Measurements from ENCODE around the gene KLHL29. TPM values are rescaled to one million over a fixed set of nuclear protein-coding genes. Genes with fewer than 3 reads are reported as not detected.

Gene KLHL29
- total RNA-seq, 2 donors from 2014 or later, result 1.0 to 2.4 TPM

- H3K36me3 ChIP-seq (ENCODE audit: control insufficient read depth, insufficient read depth, low read length), result no peaks in the 10 kb centered on the region
- no peaks in the 10 kb centered on the region for H3K27me3 ChIP-seq (ENCODE audit: control insufficient read depth, insufficient read depth, low read length, poor library complexity, severe bottlenecking)
- Mint-ChIP-seq H3K36me3 (ENCODE audit: low read depth) (no peaks in the 10 kb centered on the region), H3K27ac (no peak overlapping the region), H3K4me3 (no peak overlapping the region), H3K4me1 (no peaks in the 10 kb centered on the region), H3K27me3 (ENCODE audit: insufficient read depth) (peaks cover 5% of the 10 kb centered on the region), H3K9me3 (no peaks in the 10 kb centered on the region)
- H3K9ac ChIP-seq (ENCODE audit: extremely low read depth, low read length, poor library complexity, severe bottlenecking), result no peak overlapping the region
- no peak for TF ChIP-seq CTCF (conservative IDR thresholded peaks at IDR 0.05)
- no peak overlapping the region for H3K4me3 ChIP-seq (ENCODE audit: low read length)
- no peaks in the 10 kb centered on the region for H3K9me3 ChIP-seq (ENCODE audit: control insufficient read depth, low read length)
- WGBS, 2 experiments (ENCODE audit: insufficient coverage in 1 of 2, insufficient read length in 1 of 2), result 93 to 100% methylated on average over 1 to 2 of the region's 2 CpGs
- no peaks in the 10 kb centered on the region for H3K4me1 ChIP-seq (ENCODE audit: control insufficient read depth, insufficient read depth, low read length)
- H3K27ac ChIP-seq (ENCODE audit: low read depth, low read length), result no peak overlapping the region
- DNase-seq, result no peak
Measured at GRCh38 chr2:23660237-23660636, 275.3 kb downstream of the KLHL29 start.

GRCh38 chr2:23661276-23662050, 276.5 kb downstream of the KLHL29 start:
- no peaks in the 10 kb centered on the region for H3K4me1 Mint-ChIP-seq
- Histone ChIP-seq H3K36me3 (ENCODE audit: control insufficient read depth, insufficient read depth, low read length) (no peaks in the 10 kb centered on the region), H3K9ac (ENCODE audit: extremely low read depth, low read length, poor library complexity, severe bottlenecking) (no peak overlapping the region), H3K9me3 (ENCODE audit: control insufficient read depth, low read length) (no peaks in the 10 kb centered on the region), H3K4me3 (ENCODE audit: low read length) (no peak overlapping the region), H3K4me1 (ENCODE audit: control insufficient read depth, insufficient read depth, low read length) (no peaks in the 10 kb centered on the region), H3K27me3 (ENCODE audit: control insufficient read depth, insufficient read depth, low read length, poor library complexity, severe bottlenecking) (no peaks in the 10 kb centered on the region), H3K27ac (ENCODE audit: low read depth, low read length) (no peak overlapping the region)
- H3K27me3 Mint-ChIP-seq (ENCODE audit: insufficient read depth), result peaks cover 5% of the 10 kb centered on the region
- no peaks in the 10 kb centered on the region for H3K9me3 Mint-ChIP-seq
- no peak for DNase-seq
- no peak for TF ChIP-seq CTCF (conservative IDR thresholded peaks at IDR 0.05)
- H3K4me3 Mint-ChIP-seq, result no peak overlapping the region
- H3K27ac Mint-ChIP-seq, result no peak overlapping the region
- 83 to 98% methylated on average over 6 to 11 of the region's 11 CpGs for WGBS, 2 experiments (ENCODE audit: insufficient coverage in 1 of 2, insufficient read length in 1 of 2)
- H3K36me3 Mint-ChIP-seq (ENCODE audit: low read depth), result no peaks in the 10 kb centered on the region

- no peak for DNase-seq
- no peak overlapping the region for H3K27ac ChIP-seq (ENCODE audit: low read depth, low read length)
- H3K4me1 ChIP-seq (ENCODE audit: control insufficient read depth, insufficient read depth, low read length), result no peaks in the 10 kb centered on the region
- no peaks in the 10 kb centered on the region for H3K36me3 Mint-ChIP-seq (ENCODE audit: low read depth)
- no peaks in the 10 kb centered on the region for H3K9me3 Mint-ChIP-seq
- H3K4me3 Mint-ChIP-seq, result no peak overlapping the region
- H3K9ac ChIP-seq (ENCODE audit: extremely low read depth, low read length, poor library complexity, severe bottlenecking), result no peak overlapping the region
- H3K36me3 ChIP-seq (ENCODE audit: control insufficient read depth, insufficient read depth, low read length), result no peaks in the 10 kb centered on the region
- TF ChIP-seq CTCF (conservative IDR thresholded peaks at IDR 0.05), result peak; percentile 12
- no peaks in the 10 kb centered on the region for H3K9me3 ChIP-seq (ENCODE audit: control insufficient read depth, low read length)
- no peak overlapping the region for H3K4me3 ChIP-seq (ENCODE audit: low read length)
- peaks cover 5% of the 10 kb centered on the region for H3K27me3 Mint-ChIP-seq (ENCODE audit: insufficient read depth)
- 86 to 100% methylated on average over 1 to 6 of the region's 6 CpGs for WGBS, 2 experiments (ENCODE audit: insufficient coverage in 1 of 2, insufficient read length in 1 of 2)
- no peaks in the 10 kb centered on the region for H3K27me3 ChIP-seq (ENCODE audit: control insufficient read depth, insufficient read depth, low read length, poor library complexity, severe bottlenecking)
- H3K4me1 Mint-ChIP-seq, result no peaks in the 10 kb centered on the region
- no peak overlapping the region for H3K27ac Mint-ChIP-seq
Measured at GRCh38 chr2:23662466-23662865, 277.5 kb downstream of the KLHL29 start.

Measured in endodermal cell (in vitro differentiated cells).